Measurements from ENCODE around the gene RPS6KA2. TPM values are rescaled to one million over a fixed set of nuclear protein-coding genes. Genes with fewer than 3 reads are reported as not detected.
A peak's percentile ranks its signal among the peaks of the same experiment; 100 is the strongest.

Gene RPS6KA2
- total RNA-seq, 1 donor from 2014 or later: 34.9 TPM

- no peak for DNase-seq (ENCODE audit: low read depth)
Measured at GRCh38 chr6:166503167-166503744, 123.8 kb downstream of the RPS6KA2 start.

DNA sequence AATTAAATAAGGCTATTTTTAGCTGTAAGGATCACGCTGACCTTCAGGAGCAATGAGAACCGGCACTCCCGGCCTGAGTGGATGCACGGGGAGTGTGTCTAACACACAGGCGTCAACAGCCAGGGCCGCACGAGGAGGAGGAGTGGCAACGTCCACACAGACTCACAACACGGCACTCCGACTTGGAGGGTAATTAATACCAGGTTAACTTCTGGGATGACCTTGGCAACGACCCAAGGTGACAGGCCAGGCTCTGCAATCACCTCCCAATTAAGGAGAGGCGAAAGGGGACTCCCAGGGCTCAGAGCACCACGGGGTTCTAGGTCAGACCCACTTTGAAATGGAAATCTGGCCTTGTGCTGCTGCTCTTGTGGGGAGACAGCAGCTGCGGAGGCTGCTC is 124.6 kb downstream of the RPS6KA2 start:
- no peak for DNase-seq (ENCODE audit: low read depth)

DNA sequence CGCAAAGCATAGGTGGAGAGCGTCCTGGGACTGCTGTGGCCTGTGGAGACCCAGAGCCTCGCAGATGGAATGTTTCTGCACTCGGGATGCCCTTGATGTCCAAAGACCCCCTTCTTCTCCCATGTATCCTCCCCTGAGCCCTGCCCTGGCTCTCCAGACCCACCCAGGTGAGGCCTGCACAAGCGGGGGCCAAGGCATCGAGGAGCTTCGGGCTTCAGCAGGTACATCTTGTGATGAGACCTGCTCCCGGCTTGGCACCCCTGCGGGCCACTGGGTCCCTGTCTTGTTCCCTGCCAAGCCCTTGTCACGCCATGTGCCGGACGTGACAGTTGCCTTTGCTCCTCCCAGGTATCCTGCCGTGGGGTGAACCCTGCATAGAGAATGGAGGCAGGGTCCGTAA is 125.8 kb downstream of the RPS6KA2 start:
- no peak for DNase-seq (ENCODE audit: low read depth)

DNA sequence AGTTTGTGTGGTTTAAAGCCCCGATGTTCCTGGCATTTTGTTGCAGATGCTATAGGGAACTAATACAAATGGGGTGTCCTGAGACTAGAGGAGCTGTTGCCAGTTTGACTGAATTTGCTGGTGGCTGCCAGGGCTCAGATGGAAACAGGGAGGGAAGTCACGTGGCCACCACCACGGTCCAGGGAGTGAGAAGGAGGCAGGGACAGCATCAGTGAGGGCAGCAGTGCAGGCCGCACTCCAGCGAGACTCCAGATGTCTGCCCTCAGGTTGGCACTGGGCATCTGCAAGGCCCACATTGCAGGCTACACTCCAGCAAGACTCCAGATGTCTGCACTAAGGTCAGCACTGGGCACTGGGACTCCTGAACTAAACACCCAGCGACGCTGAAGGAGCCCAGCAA is 126.8 kb downstream of the RPS6KA2 start:
- no peak for DNase-seq (ENCODE audit: low read depth)

DNA sequence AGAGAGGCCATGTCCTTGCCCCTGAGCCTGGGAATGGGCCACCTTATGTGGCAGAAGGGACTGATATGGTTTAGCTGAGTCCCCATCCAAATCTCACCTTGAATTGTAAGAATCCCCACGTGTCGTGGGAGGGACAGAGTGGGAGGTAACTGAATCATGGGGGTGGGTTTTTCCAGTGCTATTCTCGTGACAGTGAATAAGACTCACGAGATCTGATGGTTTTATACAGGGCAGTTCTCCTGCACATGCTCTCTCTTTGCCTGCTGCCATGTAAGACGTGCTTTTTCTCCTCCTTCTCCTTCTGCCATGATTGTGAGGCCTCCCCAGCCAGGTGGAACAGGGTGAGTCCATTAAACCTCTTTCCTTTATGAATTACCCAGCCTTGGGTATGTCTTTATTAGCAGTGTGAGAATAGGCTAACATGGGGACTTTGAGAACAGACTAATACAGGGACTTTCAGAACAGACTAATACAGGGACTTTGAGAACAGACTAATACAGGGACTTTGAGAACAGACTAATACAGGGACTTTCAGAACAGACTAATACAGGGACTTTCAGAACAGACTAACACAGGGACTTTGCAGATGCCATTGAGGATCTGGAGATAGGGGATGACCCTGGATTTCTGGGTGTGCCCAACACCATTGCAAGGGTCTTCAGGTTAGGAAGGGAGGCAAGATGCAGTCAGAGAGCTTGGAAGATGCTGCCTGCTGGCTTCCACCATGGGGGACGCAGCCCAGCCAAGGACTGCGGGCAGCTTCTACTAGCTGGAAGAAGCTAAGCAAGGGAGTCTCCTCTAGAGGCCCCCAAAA is 127.5 kb downstream of the RPS6KA2 start:
- DNase-seq (ENCODE audit: low read depth): no peak

DNA sequence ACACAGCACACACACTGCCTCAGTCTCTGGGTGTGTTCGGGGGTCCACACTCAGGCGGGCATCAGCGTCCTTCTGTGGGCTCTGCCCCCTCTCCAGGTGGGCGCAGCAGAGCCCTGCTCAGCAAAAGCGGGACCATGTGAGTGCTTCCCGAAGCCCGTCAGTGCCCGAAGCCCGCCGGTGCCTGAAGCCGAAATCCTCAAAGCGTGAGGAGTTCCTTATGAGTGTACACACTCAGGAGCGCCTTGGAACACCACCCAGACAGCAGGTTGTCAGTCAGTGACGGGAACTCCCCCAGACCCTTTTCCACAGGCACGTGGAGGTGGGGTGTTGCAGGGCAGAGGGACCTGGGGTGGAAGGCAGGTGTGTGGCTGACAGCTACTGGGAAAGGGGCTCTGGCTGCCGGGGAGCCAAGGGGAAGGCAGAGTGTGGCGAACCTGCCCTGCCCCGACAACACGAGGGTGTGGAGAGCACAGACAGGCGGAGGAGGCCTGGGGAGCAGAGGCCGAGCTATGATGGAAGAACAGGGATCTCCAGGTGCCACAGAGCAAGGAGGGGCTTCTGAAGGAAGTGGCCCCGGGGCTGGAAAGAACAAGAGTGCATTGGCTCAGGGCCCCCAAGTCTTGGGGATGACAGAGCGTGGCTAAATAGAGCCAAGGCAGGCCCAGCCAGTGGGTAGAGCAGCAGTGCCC is 128.2 kb downstream of the RPS6KA2 start:
- no peak for DNase-seq (ENCODE audit: low read depth)

DNA sequence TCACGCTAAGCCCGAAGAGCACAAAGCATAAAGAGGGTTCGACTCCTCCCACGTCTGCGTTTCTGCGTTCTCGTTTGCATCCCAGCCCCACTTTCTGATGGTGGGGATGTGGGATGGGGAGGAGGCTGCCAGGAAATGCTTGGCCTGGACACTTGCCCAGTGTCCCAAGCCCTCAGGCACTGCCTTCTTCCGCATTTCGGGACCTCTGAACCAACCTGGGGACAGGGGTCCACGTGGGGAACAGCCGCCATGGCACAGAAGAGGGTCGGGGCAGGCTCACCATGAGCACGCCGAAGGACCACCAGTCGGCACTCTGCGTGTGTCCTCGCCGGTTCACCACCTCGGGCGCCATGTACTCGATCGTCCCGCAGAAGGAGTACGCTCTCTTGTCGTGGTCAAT is 128.8 kb downstream of the RPS6KA2 start:
- no peak for DNase-seq (ENCODE audit: low read depth)

- DNase-seq (ENCODE audit: low read depth): no peak
Measured at GRCh38 chr6:166497087-166497899, 129.8 kb downstream of the RPS6KA2 start.

DNA sequence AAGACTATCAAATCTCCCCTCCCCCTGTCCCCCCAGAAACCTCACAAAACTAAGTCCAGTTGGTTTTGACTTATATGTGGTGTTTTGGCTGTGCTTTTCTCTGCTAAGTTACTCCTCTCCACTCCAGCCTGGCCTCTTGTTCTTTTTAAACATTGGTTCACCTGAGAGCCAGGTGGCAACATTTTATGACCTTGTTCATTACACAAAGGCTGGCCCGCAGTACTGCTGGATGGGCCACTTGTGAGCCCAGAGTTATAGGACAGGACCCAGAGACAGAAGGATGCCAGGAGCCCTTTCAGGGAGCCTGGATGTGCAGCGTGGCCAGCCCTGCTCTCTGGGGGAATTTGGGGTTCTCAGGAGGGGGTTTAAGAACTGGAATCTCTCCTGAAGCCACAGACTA is 130.6 kb downstream of the RPS6KA2 start:
- no peak for DNase-seq (ENCODE audit: low read depth)

- DNase-seq (ENCODE audit: low read depth): no peak
Measured at GRCh38 chr6:166495487-166496314, 131.3 kb downstream of the RPS6KA2 start.

DNA sequence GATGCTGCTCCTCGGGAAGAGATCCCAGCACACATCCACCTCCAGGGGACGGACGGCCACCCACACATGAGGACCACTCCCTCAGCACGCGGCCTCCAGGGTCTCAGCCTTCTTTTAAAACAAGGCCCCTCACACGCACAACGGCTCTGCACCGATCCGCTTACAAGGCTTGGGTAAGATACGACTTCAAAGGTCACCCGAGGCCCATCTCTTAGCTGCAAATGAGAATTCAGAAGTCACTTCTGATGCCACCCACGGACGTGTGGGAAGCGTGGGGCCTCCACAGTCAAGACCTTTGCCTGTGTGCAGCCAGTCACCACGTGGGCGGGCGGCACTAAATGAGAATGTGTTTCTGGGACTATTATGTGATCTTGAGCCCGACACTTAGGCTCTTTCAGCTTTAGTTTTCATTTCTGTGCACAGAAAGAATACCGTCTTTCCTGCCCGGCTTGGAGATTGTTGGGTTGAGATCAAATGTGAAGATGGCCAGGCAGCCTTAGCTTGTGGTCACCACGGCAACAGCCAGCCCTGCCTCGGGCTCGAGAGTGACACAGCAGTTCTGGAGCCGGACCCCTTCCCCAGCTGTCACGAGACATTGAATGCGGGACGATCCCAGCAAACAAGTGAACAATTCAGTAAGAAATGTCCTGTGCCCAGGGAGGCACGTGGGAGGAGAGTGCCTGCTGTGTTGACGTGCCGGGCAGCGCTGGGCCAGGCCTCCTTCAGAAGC is 132.1 kb downstream of the RPS6KA2 start:
- DNase-seq (ENCODE audit: low read depth): no peak

DNA sequence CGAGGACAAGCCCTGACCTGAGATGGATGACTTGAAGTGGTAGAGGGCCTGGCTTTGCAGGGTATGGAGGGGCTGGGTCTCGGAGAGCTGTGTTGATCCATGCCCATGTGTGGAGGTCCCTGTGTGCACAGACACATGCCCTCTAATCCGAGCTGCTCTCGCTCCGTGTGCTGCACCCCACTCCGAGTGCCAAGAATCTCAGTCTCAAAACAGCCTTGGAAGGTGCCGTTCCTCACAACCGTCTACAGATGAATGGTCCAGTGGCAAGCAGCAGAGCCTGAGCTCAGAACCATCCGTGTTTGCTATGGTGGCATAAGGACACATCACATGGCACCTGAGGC is 133.0 kb downstream of the RPS6KA2 start:
- DNase-seq (ENCODE audit: low read depth): no peak

- DNase-seq (ENCODE audit: low read depth): no peak
Measured at GRCh38 chr6:166493427-166494100, 133.5 kb downstream of the RPS6KA2 start.

DNA sequence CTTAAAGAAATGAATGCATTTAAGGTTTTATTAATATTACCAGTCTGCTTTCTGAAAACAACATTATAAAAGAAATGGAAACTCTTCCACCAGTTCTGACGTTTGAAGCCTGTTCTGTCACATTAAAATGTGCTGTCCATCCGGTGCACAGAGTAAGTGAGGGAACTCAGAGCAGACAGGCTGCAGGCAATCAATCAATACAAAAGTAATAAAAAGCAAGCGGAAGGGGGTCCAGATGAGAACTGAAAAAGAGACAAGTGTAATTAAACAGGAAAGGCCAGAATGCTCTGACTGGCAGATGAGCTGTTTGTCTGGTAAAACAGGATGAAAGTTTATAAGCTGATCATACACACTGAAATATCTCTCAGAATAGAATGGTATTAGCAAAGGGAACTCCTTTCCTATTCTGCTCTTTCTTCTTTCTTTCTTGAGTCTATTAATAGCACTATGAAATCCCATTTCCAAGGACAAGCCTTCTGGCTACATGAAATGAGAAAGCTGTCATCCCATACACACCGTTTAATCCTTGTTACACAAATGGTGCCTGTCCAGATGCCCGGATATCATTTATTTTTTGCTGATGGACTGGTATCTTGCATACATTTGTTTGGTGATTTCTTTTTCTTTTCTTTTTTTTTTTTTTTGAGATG is 134.8 kb downstream of the RPS6KA2 start:
- no peak for DNase-seq (ENCODE audit: low read depth)

- DNase-seq (ENCODE audit: low read depth): peak; percentile 13
Measured at GRCh38 chr6:166490671-166491500, 136.2 kb downstream of the RPS6KA2 start.

DNA sequence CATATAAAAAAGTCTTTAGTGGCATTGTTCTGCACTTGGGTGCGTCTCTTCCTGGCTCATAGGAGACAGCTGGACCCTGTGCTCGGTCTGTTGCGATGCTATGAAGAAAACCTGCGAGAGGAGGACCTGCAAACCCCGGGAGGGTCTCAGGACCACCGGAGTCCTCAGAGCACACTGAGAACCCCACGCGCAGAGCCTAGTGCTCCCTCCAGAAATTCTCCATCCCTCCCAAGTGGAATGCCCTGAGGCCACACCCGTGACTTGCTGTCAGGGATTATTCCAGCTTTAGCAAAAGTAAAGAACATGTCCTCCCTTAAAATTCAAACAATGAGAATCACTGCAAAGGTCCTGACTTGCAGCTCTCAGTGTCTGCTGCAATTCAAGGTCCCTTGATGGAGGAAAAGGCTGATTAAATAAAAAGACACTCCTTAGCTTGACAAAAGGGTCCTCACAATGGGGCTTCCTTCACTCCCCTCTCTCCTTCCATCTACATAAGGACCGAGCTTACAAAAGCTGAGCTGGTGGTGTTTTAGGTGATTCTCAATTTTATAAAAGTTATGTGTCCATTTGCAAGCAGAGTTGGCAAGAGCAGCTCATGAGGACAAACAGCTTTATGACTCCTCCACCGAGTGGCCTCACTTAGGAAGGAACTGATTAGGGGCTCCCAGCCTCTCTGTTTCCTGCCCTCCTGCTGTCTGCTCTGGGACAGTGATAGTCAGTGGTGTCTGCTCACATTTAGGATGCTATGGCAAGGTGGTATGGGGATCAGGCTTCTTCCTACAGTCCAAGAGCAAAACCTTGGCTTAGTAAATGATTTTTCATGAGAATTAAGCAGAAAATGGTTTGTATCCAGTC is 137.5 kb downstream of the RPS6KA2 start:
- no peak for DNase-seq (ENCODE audit: low read depth)

DNA sequence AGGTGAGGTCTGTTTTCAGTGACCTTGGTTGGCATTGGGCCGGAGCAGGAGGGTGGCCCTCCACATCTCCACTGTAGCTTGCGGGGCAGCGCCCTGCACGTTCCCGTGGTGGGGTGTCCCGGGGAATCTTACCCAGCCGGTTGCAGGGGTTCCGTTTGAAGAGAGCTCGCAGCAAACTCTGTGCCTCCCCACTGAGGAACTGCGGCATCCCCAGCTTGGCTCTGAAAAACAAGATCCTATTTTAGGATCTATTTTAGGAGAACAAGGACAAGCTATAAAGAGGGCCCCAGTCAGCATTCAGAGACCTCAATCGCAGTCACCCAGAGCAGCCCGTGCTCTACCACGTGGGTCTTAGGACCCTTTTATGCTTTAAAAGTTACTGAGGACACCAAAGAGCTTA is 138.3 kb downstream of the RPS6KA2 start:
- DNase-seq (ENCODE audit: low read depth): no peak
